ENCODE results near the gene MICALL2.
A peak's percentile ranks its signal among the peaks of the same experiment; 100 is the strongest.

DNA sequence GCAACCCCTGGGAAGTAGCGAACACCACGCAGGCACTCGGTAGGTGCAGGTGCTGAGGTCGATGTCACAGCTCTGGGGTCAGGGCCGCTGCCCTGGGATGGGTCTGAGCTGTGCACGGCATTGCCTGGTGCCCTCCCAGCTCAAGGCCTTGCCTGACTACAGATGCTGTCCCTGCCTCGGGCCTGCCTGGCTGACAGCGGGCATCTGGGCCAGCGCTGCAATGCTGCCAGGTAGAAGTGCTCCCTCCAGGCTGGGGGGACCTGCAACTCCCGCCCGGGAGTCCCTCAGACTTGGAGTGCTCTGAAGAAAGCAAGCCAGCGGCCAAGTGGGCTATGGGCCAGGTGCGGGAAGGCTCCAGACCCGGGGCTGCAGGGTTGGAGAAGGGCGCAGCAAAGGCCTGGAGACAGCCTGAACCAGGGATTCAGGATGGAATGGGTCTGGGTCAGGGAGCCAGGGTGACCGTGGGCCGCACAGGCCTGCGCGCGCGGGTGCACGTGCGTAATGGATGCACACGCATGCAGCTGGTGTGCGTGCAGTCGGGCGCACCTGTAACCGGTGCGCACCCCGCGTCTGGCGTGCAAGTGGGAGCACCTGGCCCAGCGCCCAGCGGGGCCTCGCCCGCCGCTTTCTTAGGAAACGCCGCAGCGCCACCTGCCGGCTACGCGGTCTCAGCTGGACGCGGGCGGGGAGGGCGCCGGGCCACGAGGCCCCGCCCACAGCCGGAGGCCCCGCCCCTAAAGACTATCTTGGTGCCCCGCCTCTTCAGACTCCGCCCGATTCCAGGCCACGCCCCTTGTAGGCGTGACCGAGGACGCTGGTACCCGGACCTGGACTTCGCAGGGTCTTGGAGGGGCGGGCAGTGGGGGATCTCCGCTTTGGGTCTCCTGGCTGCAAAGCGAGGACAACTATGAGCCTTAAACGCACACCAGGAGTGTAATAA lies 46.7 kb downstream of the MICALL2 start:
- TF ChIP-seq, protein P1, sequence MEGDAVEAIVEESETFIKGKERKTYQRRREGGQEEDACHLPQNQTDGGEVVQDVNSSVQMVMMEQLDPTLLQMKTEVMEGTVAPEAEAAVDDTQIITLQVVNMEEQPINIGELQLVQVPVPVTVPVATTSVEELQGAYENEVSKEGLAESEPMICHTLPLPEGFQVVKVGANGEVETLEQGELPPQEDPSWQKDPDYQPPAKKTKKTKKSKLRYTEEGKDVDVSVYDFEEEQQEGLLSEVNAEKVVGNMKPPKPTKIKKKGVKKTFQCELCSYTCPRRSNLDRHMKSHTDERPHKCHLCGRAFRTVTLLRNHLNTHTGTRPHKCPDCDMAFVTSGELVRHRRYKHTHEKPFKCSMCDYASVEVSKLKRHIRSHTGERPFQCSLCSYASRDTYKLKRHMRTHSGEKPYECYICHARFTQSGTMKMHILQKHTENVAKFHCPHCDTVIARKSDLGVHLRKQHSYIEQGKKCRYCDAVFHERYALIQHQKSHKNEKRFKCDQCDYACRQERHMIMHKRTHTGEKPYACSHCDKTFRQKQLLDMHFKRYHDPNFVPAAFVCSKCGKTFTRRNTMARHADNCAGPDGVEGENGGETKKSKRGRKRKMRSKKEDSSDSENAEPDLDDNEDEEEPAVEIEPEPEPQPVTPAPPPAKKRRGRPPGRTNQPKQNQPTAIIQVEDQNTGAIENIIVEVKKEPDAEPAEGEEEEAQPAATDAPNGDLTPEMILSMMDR (IDR thresholded peaks at IDR 0.05), result peak in 5 of 6 experiments; percentile 26 to 73 (median 53)
- no peak for TF ChIP-seq POLR2A (IDR thresholded peaks at IDR 0.05)
